Ecto neural progenitor cell (in vitro differentiated cells): ENCODE data around the gene CD48.

Experiments used
- DNase-seq: peaks from one replicate; pipeline ENCODE4 v3.0.0-alpha.2; 2018; ENCODE audit warnings: low spot score

Gene CD48

DNA sequence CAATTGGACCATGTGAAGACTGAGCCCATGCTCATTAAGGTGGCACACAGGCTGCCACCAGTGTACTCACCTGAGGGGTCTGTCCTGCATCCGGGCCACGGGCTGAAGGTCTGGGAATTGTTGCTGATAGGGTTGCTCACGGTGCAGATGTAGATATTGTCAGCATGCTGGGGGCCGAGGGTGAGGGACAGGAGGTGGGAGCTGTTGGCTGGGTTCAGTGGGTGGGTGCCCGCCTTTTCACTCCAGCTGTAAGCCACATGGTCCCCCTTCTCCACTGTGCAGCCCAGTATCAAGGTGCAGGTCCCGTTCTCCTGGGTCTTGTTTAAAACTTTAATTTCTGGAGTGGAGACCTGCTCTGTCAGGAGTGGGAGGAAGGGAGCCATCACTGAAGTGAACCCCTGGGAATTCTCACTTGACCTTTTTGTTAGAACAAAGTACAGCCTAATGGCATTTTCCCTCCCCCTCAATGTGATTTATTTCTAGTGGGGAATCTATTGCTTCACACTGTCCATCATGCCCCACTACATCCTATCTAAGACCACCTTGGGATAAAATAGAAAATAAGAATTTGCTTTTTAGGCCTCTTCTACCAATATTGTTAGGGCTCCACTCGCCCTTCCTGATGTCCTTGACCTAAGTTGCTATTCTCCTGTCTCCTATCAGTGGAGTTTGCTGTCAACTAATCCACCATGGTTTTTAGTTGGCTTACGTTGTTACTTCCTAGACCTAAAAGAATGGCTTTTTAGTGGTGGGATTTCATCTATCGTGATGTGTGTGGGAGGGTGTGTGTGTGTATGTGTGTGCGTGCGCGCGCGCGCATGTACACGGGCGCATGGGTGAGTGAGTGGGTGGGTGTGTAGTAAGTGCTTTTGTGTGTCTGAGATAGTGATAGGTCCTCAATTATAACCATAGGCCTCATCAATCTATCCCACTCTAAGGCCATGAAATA, 76.8 kb downstream of the CD48 start:
- no peak for DNase-seq

DNA sequence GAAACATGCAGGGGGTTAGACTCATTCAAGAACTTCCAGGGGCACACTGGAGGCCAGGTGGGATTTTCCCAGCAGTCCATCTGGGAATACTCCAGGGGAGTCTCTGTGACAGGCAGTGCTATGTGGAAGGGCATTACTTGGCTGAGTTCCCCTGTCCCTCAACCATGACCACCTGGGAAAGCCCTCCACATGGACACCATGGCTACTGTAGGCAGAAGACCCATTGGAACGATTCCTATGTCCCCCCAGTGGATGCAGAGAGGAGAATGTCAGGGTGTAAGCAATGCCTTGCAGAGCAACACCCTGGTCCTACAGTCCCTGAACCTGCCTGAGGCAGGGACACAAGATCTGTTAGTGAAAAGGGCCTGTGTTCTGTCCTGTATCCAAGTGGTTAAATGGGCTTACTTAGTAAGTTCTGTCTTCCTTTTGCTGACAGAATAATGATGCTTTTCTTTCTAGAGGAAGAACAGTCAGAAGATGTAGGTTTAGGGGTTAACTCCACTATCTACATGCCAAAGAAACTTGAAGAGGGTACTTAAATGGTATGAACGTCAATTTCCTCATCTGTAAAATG, 78.2 kb downstream of the CD48 start:
- DNase-seq, result no peak

DNA sequence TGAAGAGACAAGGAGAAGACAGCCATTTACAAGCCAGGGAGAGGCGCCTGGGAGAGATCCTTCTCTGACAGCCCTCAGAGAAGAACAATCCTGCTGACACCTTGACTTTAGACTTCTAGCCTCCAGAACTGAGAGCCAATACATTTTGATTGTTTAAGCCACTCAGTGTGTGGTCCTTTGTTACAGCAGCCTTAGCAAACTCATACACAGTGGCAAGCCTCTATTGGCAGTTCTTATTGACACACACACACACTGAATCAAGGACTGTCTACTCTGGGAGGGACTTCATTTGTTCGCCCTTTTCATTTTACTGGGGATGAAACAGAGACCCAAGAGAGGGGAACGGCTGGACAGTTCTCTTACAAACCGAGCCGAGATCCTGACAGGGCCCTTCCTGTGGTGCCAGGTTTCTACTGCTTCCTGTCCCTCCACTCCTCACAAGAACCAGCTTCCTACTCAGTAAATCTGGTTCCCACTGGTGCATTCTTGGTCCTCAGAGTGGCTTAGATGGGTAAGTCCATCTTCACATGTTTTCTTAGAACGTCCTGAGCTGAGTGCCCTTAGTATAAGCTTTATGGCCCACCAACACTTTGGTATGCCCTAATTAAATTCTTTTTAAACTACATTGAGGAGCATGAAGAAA, 79.5 kb downstream of the CD48 start:
- DNase-seq, result no peak

DNA sequence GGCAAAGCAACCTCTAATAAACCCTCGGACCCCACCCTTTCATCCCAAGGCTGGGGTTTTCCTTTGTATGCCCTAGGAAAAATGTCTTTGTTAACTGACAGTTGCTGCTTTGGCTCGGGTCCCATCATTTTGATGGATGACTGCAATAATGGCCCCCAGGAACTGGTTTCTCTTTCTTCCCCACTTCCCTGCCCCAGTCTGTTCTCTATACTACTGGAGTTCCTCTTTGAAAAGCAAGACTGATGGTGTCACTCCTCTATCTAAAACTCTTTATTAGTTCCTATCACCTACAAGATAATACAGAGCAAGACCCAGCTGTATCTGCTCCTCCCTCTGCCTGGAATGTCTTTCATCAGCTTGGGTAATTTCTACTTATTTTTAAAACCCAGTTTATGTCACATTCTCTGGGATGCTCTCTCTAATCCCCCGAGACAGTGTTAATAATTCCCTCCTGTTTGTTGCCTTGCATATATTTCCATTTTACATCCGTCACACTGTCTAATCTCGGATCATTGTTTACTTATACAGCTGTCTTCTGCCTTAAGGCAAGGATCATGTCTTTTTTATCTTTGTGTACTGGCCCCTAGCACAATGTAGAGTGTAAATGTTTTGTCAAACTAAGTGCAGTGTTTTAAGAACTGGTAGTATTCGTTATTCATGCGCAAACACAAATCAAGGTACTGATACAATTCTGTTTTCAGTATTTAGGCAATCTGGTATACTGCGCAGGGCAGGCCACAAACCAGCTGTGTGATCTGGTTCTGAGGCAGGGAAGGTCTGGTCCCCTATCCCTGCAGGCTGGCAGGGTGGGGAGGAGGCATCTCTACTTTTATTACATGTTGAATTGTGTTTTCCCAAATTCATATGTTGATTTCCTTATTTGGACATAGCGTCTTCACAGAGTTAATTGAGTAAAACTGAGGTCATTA, 80.8 kb downstream of the CD48 start:
- DNase-seq, result no peak

DNA sequence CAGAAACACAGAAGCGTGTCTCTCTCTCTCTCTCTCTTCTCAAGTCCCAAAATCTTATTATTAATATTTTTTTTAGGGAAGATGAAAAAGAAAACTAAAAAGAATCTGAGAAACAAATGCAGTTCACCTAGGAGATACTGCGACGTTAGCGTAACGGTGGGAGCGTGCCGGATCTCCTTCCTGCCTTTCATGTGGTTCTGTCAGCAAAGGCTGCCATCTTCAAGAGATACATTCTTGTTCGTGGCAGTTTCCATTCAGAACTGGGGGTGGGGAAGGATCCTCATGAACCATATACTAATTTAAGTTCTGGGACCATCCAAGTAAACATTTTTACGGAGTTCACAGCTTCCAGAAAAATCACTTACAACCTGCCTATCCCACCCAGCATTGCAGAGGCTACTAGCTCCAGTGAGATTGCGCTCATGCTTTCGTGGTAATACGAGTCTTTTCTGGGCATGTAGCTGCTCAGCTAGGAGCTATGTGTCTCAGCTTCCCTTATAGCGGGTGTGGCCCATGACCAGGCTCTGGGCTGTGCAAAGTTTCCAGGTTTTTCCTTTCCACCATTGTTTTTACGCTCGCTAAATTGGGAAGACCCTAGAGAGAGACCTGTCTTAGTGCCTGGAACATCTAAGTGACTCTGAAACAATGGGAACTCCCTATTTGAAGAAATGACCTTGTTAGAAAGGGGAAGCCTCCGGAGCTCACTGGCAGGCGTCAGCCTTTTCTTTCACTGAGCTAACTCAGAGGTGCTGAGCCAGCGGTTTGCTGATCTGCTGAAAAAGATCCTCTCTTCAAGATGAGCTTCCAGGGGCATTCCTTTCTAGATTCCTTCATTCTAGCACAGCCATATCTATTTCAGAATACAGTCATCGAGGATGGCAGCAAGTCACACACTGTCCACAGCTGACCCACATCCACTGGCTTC, 82.1 kb downstream of the CD48 start:
- no peak for DNase-seq

DNA sequence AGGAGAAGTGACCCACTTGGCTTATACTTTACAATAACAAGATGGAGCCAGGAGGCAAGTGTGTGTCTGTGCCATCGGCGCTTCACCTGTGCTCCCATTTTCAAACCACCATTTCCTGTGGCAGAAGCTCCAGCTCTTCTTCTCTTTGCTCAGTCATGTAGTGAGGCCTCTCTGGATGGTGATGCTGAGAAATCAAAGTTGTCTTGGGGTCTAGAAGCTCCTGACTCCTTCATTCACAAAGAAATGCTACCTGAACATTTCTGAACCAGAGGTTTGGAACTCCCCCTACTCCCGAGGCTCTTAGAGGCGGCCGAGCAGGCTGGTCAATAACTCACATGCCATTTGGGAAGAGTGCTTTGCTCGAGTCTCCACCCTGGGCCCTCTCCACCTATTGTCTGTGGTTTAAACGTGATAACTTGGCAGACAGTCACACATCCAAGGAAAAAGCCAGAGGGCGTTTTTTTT, 82.8 kb downstream of the CD48 start:
- DNase-seq, result no peak
